Fibroblast of skin of scalp (primary cell): ENCODE measurements around the gene YIF1A.
"Not testable (repeated sequence)": the region's sequence is repeated elsewhere in the genome, so short reads cannot be mapped to it uniquely, and the experiment has no call there.

Experiments
- DNase-seq: peaks from one replicate; pipeline ENCODE4 v3.0.0-alpha.2; 2013

Gene YIF1A

GRCh38 chr11:66326261-66327111 lies 37.5 kb upstream of the YIF1A start:
- DNase-seq = peak; percentile 91

- no peak for DNase-seq
Measured at GRCh38 chr11:66325263-66325671, 36.3 kb upstream of the YIF1A start.

DNA sequence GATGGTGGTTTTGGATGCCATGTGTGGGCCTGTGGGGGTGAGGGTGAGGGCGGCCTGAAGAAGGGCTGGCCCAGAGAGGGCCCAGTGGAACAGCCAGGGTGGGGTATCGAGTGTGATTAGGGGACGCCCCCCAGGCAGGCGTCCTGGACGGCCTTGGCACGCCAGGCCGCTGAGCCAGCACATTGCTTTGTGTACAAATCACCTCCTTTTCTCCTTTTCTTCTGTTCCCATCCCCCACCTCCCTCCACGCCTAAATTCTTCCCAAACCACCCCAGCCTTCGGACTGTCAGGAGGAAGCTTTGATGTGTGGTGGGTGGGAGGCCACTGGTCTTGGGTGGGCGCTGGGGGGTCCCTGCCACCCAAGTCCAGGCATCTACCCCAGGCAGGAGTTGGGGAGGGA lies 35.7 kb upstream of the YIF1A start:
- peak; percentile 82 for DNase-seq

DNA sequence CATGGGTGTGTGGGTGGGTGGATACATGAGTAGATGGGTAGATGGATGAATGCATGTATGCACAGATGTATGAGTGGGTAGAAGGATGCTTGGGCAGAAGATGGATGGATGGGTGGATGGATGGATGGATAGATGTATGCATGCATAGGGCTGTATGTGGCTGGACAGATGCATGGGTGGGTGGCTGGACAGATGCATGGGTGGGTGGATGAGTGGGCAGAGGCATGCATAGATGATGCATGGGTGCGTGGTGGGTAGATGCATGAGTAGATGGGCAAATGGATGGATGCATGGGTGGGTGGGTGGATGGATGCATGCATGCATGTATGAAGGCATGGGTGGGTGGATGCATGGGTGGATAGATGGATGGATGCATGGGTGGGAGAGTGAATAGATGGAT lies 34.7 kb upstream of the YIF1A start:
- DNase-seq = no peak

DNA sequence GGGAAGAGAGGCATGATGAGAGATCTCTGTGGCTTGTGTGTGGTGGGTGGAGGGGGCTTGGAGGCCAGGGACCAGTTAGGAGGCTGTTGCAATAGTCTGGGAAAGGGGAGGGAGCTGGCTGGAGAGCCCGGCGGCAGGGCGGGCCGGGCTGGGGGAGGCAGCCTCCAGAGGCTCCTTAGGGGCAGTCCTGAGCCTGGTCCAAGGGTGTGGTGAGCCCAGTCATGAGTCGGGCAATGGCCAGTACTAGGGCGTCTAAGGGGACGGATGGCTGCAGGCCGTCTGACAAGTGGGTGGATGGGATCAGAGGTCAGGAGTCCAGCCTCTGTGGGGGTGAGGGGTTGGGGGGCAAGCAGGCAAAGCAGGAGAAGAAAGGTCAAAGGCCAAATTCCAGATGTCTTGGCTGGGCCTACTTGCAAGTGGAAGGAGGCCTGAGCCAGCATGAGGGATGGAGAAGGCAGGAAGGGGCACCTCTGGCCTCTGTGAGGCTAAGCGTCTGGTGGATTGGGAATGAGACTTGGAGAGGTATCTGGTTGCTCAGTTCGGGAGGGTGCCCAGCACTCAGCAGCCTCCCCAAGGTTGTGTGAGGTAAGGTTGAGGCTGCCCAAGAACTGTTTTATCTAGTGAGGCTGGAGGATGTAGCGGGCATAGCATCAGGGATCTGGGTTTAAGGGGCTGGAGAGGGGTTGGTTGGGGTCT lies 33.9 kb upstream of the YIF1A start:
- no peak for DNase-seq

- DNase-seq = no peak
Measured at GRCh38 chr11:66321606-66322005, 32.7 kb upstream of the YIF1A start.

- DNase-seq = not testable (repeated sequence)
Measured at GRCh38 chr11:66320748-66321147, 31.8 kb upstream of the YIF1A start.

DNA sequence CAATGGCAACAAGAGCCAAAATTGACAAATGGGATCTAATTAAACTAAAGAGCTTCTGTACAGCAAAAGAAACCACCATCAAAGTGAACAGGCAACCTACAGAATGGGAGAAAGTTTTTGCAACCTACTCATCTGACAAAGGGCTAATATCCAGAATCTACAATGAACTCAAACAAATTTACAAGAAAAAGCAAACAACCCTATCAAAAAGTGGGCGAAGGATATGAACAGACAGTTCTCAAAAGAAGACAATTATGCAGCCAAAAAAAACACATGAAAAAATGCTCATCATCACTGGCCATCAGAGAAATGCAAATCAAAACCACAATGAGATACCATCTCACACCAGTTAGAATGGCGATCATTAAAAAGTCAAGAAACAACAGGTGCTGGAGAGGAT lies 31.3 kb upstream of the YIF1A start:
- not testable (repeated sequence) for DNase-seq

DNA sequence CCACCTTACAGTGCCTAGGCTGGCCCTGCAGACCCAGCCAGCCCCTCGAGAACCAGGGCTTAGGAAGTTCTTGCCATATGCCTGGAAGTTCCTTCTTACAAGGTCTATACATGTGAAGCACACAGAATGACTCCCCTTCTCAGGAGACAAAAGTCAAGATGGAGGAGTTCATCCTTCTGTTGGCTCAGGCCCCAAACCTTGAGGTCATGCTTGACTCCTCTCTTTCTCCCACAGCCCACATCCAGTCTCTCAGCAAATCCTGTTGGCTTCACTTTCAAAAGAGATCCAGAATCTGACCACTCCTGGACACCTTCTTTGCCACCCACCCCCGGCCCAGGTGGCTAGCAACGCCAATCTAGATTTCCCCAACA lies 29.6 kb upstream of the YIF1A start:
- no peak for DNase-seq

GRCh38 chr11:66317723-66318599 lies 29.0 kb upstream of the YIF1A start:
- peak; percentile 88 for DNase-seq

- peak; percentile 89 for DNase-seq
Measured at GRCh38 chr11:66317322-66317722, 28.4 kb upstream of the YIF1A start.

DNA sequence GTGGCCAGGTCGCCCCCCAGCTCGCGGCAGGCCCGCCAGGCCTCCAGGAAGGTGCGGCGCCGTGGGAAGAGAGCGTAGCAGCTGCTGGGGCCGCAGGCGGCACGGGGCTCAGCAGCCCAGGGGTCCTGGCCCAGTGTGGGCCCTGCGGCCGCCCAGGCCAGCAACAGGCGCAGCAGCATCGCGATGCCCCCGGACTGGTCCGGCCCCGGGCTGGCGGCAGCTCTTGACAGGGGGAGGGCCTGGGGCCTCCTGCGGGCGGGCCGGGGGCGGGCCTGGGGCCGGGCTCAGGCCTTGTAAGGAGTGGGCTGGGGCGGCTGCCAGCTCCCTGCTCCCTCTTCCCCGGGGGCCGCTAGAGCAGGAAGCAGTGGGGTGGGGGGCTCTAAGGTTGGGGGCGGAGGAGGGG lies 27.9 kb upstream of the YIF1A start, which contains the start of gene CD248:
CD248 (minus strand) TSS at position 196 of the 403 bp plus-strand sequence; CDS start at position 179, 17 bp downstream.
- peak; percentile 96 for DNase-seq

GRCh38 chr11:66315921-66316811 lies 27.2 kb upstream of the YIF1A start:
- DNase-seq = no peak

- DNase-seq = no peak
Measured at GRCh38 chr11:66315498-66315885, 26.5 kb upstream of the YIF1A start.

GRCh38 chr11:66314561-66315497 lies 25.9 kb upstream of the YIF1A start:
- no peak for DNase-seq

DNA sequence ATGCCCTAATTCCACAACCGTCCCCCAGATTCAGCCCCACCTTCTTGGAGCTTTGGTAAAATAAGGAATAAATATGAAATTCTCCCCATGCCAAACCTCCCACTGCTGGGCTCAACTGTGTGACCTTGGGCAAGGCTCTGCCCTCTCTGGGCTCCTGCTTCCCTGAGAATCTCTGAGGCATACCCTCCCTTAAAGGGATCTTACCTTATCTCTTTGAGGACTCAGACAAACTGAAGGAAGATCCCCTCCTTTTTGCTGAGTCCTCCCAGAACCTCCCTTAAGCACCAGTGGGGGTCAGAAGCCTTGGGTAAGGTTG lies 25.2 kb upstream of the YIF1A start:
- no peak for DNase-seq

- no peak for DNase-seq
Measured at GRCh38 chr11:66313321-66314185, 24.6 kb upstream of the YIF1A start.

DNA sequence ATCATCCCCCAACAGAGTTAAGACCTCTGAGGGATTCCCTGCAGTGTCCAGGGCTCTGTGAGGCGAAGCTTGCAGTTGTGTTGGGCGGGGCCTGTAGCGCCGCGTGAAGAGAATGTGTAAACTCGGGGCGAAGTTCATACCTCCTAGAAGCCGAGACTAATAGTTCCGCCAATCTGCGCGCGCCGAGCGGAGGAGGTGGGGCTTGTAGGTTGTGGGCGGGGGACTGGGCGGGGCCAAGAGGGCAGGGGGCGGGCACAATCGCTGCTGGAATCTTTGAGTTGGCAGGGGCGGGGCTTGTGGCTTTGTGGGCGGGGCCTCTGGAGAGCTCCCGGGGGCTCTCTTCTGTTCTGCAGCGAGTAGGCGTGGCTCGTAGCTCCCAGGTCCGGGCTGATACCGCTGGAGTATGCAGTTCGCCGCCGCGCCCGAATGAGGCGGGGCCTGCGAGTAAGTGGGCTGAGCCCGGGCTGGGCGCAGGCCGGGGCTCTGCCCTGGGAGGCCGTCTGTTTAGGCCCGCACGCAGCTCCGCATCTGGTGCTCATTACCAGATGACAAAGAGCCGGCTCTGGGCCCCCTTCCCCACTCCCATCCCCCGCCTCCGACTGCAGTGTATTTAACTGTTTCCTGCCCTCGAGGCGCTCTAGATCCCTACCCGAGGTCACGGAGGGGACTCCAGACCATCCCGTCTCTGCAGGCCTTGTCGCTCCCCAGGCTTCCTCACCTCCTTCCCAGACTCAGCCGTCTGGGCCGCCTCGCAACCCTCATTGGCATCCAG lies 23.8 kb upstream of the YIF1A start:
- DNase-seq = peak; percentile 100

- peak; percentile 90 for DNase-seq
Measured at GRCh38 chr11:66311965-66312548, 23.1 kb upstream of the YIF1A start.
